Cardiac muscle cell (in vitro differentiated cells and primary cell): ENCODE data around the gene EPHX1. TPM values are rescaled to one million over a fixed set of nuclear protein-coding genes. Genes with fewer than 3 reads are reported as not detected.

Source experiments
- DNase-seq, 2 donors: peaks; one replicate each; pipeline versions ENCODE4 v3.0.0 to v3.0.0-alpha.2; 2010 to 2017; ENCODE audit warnings: low read depth in 1 of 2, low spot score in 1 of 2
- H3K27ac ChIP-seq: fragments of 200-600 bp; sonication (generic); 2 replicates; pipeline ENCODE4 v1.5.1; 2016
- H3K27me3 ChIP-seq: fragments of 200-600 bp; sonication (generic); 2 replicates; pipeline ENCODE4 v1.6.0; 2016; ENCODE audit warnings: control low read depth
- H3K36me3 ChIP-seq: fragments of 200-600 bp; sonication (generic); 2 replicates; pipeline ENCODE4 v1.5.1; 2016; ENCODE audit warnings: control low read depth
- H3K4me1 ChIP-seq: fragments of 200-600 bp; sonication (generic); 2 replicates; pipeline ENCODE4 v1.8.1; 2017; ENCODE audit warnings: low read depth, mild to moderate bottlenecking, mixed run types
- H3K4me3 ChIP-seq: fragments of 200-600 bp; sonication (generic); 2 replicates; pipeline ENCODE4 v1.5.1; 2016; ENCODE audit warnings: mild to moderate bottlenecking
- H3K9me3 ChIP-seq: fragments of 200-600 bp; sonication (generic); 2 replicates; pipeline ENCODE4 v1.5.1; 2017; ENCODE audit warnings: low read depth, mild to moderate bottlenecking, control low read depth
- polyA plus RNA-seq: library from polyadenylated mRNA; unstranded; fragments of >200 nt; fragmentation: Nextera tagmentation; extraction: Ambion mirVana; gene quantifications from 2 replicates; pipeline ENCODE4 v1.2.1, GENCODE V29; 2016
- total RNA-seq: library from RNA; depleted of rRNA; stranded (reverse); fragments of >200 nt; gene quantifications from 2 replicates; pipeline ENCODE4 v1.2.3, GENCODE V29; 2016
- TF ChIP-seq, protein P1 (sequence below): IDR thresholded peaks from 2 replicates; pipeline ENCODE4 v1.5.1; 2012; ENCODE audit warnings: low read depth, mild to moderate bottlenecking, low read length

Gene EPHX1
- total and polyA plus RNA-seq, 2 experiments from 2014 or later: 15.8 to 33.8 TPM

- Histone ChIP-seq H3K4me3 (no peak overlapping the region), H3K9me3 (no peaks in the 10 kb centered on the region), H3K4me1 (peaks cover 17% of the 10 kb centered on the region), H3K27me3 (no peaks in the 10 kb centered on the region), H3K36me3 (no peaks in the 10 kb centered on the region), H3K27ac (no peak overlapping the region)
- DNase-seq: no peak
- TF ChIP-seq, protein P1, sequence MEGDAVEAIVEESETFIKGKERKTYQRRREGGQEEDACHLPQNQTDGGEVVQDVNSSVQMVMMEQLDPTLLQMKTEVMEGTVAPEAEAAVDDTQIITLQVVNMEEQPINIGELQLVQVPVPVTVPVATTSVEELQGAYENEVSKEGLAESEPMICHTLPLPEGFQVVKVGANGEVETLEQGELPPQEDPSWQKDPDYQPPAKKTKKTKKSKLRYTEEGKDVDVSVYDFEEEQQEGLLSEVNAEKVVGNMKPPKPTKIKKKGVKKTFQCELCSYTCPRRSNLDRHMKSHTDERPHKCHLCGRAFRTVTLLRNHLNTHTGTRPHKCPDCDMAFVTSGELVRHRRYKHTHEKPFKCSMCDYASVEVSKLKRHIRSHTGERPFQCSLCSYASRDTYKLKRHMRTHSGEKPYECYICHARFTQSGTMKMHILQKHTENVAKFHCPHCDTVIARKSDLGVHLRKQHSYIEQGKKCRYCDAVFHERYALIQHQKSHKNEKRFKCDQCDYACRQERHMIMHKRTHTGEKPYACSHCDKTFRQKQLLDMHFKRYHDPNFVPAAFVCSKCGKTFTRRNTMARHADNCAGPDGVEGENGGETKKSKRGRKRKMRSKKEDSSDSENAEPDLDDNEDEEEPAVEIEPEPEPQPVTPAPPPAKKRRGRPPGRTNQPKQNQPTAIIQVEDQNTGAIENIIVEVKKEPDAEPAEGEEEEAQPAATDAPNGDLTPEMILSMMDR: no peak
These were observed 13.9 kb downstream of the EPHX1 start for GRCh38 chr1:225823811-225824261.

DNA sequence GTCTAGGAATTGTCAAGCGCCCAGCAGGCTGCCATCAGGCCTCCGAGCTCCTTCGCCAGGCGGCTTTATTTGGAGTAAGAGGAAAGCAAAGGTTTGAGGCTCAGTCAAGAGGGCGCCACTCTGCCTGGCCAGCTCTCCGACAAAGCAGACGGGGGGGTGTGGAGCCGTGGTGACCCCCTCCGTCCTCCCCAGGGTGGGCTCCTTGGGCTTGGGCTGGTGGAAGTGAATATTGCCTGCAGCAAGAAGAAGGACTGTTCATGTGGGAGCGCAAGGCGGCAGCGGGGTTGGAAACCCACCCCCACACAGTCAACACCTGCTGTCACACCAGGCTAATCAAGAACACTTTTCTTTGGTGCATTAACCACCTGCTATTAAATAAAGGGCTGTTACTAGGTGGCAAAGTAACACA is 14.6 kb downstream of the EPHX1 start:
- H3K27me3 ChIP-seq: no peaks in the 10 kb centered on the region
- no peak overlapping the region for H3K4me3 ChIP-seq
- TF ChIP-seq, protein P1: no peak
- peaks cover 13% of the 10 kb centered on the region for H3K4me1 ChIP-seq
- H3K27ac ChIP-seq: no peak overlapping the region
- H3K9me3 ChIP-seq: no peaks in the 10 kb centered on the region
- no peak for DNase-seq
- no peaks in the 10 kb centered on the region for H3K36me3 ChIP-seq

- Histone ChIP-seq H3K27me3 (no peaks in the 10 kb centered on the region), H3K36me3 (no peaks in the 10 kb centered on the region), H3K4me3 (no peak overlapping the region), H3K27ac (no peak overlapping the region), H3K9me3 (no peaks in the 10 kb centered on the region), H3K4me1 (peaks cover 13% of the 10 kb centered on the region)
- DNase-seq: no peak
- TF ChIP-seq, protein P1: no peak
These were observed 15.2 kb downstream of the EPHX1 start for GRCh38 chr1:225825078-225825477.

DNA sequence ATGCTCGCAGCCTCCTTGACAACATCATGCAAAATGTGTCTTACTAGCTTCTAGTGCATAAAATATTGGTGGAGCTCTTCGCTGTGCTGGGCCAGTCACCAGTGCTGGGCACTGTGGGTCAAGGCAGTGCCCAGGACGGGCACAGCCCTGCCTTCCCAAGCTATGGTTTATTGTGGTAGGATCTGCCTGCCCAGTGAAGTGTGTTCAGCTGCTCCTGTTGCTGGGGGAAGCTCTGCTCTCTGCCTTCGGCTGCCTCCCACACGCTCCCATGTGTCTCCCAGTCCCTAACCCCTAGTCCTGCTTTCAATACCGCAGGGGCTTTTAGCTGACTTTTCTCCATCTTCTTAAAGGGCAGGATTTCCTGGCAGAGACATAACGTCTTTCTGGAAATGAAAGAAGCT is 15.7 kb downstream of the EPHX1 start:
- TF ChIP-seq, protein P1: no peak
- DNase-seq: peak in 1 of 2 donors; percentile 31
- H3K9me3 ChIP-seq: no peaks in the 10 kb centered on the region
- no peak overlapping the region for H3K4me3 ChIP-seq
- H3K36me3 ChIP-seq: no peaks in the 10 kb centered on the region
- H3K4me1 ChIP-seq: peaks cover 13% of the 10 kb centered on the region
- no peaks in the 10 kb centered on the region for H3K27me3 ChIP-seq
- no peak overlapping the region for H3K27ac ChIP-seq

- Histone ChIP-seq H3K27ac (no peak overlapping the region), H3K4me1 (peaks cover 13% of the 10 kb centered on the region), H3K27me3 (no peaks in the 10 kb centered on the region), H3K9me3 (no peaks in the 10 kb centered on the region), H3K4me3 (no peak overlapping the region), H3K36me3 (peaks cover 3% of the 10 kb centered on the region)
- DNase-seq: no peak
- TF ChIP-seq, protein P1: no peak
These were observed 17.2 kb downstream of the EPHX1 start for GRCh38 chr1:225827076-225827475.

DNA sequence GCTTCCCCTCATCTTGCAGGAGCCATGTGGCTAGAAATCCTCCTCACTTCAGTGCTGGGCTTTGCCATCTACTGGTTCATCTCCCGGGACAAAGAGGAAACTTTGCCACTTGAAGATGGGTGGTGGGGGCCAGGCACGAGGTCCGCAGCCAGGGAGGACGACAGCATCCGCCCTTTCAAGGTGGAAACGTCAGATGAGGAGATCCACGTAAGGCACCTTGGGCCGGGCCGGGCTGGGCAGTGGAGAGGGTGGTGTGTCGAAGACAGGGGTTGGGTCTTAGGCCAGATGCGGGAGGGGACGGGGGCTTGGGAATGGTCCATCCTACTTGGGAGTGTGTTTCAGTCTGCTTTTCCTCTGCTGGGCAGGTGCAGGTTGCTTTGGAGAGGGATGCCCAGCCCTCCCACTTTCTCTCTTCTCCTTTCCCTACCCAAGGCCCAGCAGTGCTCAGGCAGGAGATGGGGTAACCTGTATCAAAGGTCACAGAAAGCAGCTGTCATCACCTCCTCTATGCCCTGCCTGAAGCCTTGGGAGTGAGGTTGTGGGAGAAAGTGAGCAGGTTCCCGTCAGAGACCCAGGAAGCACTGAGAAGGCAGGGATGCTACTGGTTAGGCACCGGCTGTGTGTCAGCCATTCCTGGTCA is 18.9 kb downstream of the EPHX1 start:
- Histone ChIP-seq H3K27me3 (no peaks in the 10 kb centered on the region), H3K27ac (no peak overlapping the region)
- DNase-seq: no peak

More for the DNA sequence above, 18.9 kb downstream of the EPHX1 start:
- no peaks in the 10 kb centered on the region for H3K9me3 ChIP-seq
- H3K36me3 ChIP-seq: peaks cover 9% of the 10 kb centered on the region
- TF ChIP-seq, protein P1: no peak
- H3K4me3 ChIP-seq: no peak overlapping the region
- H3K4me1 ChIP-seq: peaks cover 13% of the 10 kb centered on the region
